NOMO-1 (cell line): Measurements from ENCODE around the gene SERGEF.

ENCODE experiments used
- DNase-seq, 2 experiments: peaks; one replicate each; lab custom pipeline; 2025; ENCODE audit not compliant: unreplicated experiment in 2 of 2; lab: John Stamatoyannopoulos, UW

SERGEF gene

GRCh38 chr11:17740649-17741235, 272.1 kb downstream of the SERGEF start:
- no peak for DNase-seq

- DNase-seq, result no peak
Observed at GRCh38 chr11:17739945-17740338, 272.9 kb downstream of the SERGEF start.

- DNase-seq, result no peak
Observed at GRCh38 chr11:17738151-17738973, 274.5 kb downstream of the SERGEF start.
